GM20000 (cell line): ENCODE data around the gene CAPS.

Experiments used
- DNase-seq: peaks from one replicate; pipeline ENCODE4 v3.0.0; 2012; ENCODE audit warnings: low spot score
- TF ChIP-seq, protein P1 (sequence below): IDR thresholded peaks from 2 replicates; pipeline ENCODE4 v1.5.1; 2012; ENCODE audit warnings: mild to moderate bottlenecking, control low read depth; ENCODE audit errors: extremely low read depth, missing control alignments

Gene CAPS

DNA sequence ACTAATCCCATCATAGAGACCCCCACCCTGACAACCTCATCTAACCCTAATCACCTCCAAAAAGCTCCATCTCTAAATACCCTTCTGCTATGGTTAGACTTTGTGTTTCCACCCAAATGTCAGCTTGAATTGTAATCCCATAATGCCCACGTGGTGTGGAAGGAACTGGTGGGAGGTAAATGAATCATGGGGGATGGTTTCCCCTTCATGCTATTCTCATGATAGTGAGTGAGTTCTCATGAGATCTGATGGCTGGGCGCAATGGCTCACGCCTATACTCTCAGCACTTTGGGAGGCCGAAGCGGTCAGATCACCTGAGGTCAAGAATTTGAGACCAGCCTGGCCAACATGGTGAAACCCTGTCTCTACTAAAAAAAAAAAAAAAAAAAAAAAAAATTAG is 6.8 kb upstream of the CAPS start:
- TF ChIP-seq, protein P1, sequence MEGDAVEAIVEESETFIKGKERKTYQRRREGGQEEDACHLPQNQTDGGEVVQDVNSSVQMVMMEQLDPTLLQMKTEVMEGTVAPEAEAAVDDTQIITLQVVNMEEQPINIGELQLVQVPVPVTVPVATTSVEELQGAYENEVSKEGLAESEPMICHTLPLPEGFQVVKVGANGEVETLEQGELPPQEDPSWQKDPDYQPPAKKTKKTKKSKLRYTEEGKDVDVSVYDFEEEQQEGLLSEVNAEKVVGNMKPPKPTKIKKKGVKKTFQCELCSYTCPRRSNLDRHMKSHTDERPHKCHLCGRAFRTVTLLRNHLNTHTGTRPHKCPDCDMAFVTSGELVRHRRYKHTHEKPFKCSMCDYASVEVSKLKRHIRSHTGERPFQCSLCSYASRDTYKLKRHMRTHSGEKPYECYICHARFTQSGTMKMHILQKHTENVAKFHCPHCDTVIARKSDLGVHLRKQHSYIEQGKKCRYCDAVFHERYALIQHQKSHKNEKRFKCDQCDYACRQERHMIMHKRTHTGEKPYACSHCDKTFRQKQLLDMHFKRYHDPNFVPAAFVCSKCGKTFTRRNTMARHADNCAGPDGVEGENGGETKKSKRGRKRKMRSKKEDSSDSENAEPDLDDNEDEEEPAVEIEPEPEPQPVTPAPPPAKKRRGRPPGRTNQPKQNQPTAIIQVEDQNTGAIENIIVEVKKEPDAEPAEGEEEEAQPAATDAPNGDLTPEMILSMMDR: no peak
- DNase-seq: no peak

DNA sequence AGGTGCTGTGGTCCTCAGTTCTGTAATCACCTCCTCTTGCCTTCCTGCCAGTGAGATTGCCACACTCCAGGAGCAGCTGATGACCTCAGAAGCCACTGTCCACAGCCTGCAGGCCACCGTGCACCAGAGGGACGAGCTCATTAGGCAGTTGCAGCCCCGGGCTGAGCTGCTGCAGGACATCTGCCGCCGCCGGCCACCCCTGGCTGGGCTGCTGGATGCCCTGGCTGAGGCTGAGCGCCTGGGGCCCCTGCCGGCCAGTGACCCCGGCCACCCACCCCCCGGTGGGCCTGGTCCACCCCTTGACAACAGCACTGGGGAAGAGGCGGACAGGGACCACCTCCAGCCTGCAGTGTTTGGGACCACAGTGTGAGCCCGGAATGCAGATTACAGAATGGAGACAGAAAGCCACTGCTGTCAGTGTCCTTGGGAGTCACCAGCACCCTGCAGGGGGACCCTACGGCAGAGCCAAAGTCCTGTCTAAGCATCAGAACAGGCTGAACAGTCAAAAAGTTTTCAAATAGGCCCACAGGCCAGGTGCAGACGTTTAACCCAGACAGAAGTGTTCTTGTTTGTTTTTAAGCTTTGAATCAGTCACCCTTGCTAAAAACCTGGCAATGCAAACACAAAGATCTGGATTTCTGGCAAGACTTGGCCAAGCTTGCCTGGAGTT is 5.1 kb upstream of the CAPS start:
- TF ChIP-seq, protein P1: no peak
- no peak for DNase-seq

DNA sequence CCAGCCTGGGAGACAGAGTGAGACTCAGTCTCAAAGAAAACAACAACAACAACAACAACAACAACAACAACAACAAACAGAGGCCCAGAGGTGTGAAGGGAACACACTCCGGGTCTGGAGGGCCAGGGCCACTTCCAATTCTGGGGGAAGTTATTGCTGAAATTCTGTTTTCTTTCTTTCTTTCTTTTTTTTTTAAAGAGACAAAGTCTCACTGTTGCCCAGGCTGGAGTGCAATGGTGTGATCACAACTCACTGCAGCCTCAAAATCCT is 3.5 kb upstream of the CAPS start:
- TF ChIP-seq, protein P1: no peak

DNA sequence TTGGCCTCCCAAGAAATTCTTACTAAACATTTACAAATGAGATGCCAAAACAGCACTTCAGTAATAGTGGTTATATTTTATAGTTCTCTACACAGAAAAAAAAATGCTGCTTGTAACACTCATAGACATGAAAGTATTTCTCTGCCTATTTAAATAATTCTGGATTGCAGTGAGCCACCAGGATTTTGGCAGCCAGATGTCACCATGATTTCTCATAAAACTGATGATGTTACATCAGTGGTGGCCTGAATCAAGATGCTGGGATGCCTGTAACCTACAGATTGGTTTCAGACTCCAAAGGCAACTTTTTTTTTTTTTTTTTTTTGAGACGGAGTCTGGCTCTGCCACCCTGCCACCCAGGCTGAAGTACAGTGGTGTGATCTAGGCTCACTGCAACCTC is 2.7 kb upstream of the CAPS start:
- TF ChIP-seq, protein P1: no peak
- DNase-seq: no peak

More for the DNA sequence above, 3.5 kb upstream of the CAPS start:
- no peak for DNase-seq

DNA sequence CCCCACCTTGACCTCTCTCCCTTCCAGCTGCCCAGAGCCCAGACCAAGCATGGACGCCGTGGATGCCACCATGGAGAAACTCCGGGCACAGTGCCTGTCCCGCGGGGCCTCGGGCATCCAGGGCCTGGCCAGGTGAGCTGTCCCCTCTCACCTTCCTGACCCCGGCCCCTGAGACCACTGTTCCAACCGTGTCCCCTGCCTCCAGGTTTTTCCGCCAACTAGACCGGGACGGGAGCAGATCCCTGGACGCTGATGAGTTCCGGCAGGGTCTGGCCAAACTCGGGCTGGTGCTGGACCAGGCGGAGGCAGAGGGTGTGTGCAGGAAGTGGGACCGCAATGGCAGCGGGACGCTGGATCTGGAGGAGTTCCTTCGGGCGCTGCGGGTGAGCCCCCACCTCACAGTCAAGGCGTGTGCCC is 312 bp downstream of the CAPS start:
- TF ChIP-seq, protein P1: no peak
- no peak for DNase-seq

DNA sequence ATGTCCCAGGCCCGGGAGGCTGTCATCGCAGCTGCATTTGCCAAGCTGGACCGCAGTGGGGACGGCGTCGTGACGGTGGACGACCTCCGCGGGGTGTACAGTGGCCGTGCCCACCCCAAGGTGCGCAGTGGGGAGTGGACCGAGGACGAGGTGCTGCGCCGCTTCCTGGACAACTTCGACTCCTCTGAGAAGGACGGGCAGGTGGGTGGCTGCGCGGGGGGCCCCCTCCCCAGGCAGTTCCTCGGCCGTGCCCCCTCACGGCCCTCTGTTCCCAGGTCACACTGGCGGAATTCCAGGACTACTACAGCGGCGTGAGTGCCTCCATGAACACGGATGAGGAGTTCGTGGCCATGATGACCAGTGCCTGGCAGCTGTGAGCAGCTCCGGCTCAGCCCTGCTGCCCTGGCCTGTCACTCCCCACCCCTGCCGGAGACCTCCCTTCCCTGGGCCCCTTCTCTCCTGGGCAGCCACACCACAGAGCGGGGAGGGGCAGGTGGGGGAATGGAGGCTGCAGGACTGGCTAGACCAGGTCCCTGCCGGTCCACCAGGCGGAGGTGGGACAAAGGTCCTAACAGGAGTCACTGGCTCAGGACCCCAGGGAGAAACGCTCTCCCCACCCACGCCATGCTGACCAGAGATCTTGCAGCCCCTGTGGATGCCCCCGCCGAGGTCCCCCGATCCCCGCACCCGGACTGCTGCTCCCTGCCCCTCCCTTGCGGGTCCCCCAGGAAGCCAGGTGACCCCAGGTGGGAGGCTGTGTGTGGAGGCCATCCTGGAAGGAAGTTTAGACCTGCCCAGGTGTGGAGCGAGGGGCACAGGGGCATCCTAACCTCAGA is 1.1 kb downstream of the CAPS start:
- TF ChIP-seq, protein P1: no peak

DNA sequence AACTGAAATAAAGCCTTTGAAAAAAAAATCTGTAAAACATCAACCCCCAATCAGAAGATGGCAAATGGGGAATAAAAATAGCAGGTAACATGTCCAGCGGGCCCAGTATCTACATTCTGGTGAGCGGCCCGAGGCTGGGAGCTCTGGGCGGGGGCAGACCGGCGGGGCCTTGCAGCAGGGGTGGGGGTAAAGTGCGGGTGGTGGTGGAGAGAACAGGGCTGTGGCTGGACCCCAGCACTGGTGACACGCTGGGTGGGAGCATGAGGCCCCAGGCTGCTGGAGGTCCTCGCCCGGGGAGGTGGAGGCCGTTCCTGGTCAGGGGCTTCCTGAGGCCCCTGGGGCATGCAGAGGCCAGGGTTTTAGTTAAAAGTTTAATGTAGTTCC is 1.7 kb downstream of the CAPS start:
- no peak for DNase-seq
- TF ChIP-seq, protein P1: no peak

More for the DNA sequence above, 1.1 kb downstream of the CAPS start:
- no peak for DNase-seq
